Activated CD8-positive, alpha-beta T cell treated with anti-CD3 and anti-CD28 coated beads for 36 hours (primary cell): ENCODE measurements around the gene MYBPC1. TPM values are rescaled to one million over a fixed set of nuclear protein-coding genes. Genes with fewer than 3 reads are reported as not detected.
"Not testable (repeated sequence)": the region's sequence is repeated elsewhere in the genome, so short reads cannot be mapped to it uniquely, and the experiment has no call there.

Experiments used
- ATAC-seq: fragments of 200-7000 bp; cut with Tn5 transposase; one replicate; pipeline ENCODE4 v1.10.0; 2021; ENCODE audit warnings: mild to moderate bottlenecking, moderate library complexity
- CTCF ChIA-PET: fragments of 350-600 bp; sonication (Branson Sonifier 250); formaldehyde crosslinking; loops from one replicate; lab custom pipeline; 2021; ENCODE audit warnings: antibody characterized with exemption; lab: Charles Lee
- POLR2A ChIA-PET: fragments of 350-600 bp; sonication (Branson Sonifier 250); formaldehyde crosslinking; loops from one replicate; lab custom pipeline; 2021; ENCODE audit warnings: antibody characterized with exemption; lab: Charles Lee
- DNase-seq: peaks from one replicate; pipeline ENCODE4 v3.0.0-alpha.2; 2020
- H3K27ac Mint-ChIP-seq: one replicate; pipeline ENCODE4 v1.8.0; 2021; ENCODE audit warnings: mild to moderate bottlenecking, mixed read lengths
- H3K27me3 Mint-ChIP-seq: one replicate; pipeline ENCODE4 v1.8.0; 2021; ENCODE audit warnings: mixed read lengths
- H3K36me3 Mint-ChIP-seq: one replicate; pipeline ENCODE4 v1.8.0; 2021; ENCODE audit warnings: low read depth, mixed read lengths
- H3K4me1 Mint-ChIP-seq: one replicate; pipeline ENCODE4 v1.8.0; 2021; ENCODE audit warnings: low read depth, mixed read lengths
- H3K4me3 Mint-ChIP-seq: one replicate; pipeline ENCODE4 v1.8.0; 2021; ENCODE audit warnings: mild to moderate bottlenecking, moderate library complexity, mixed read lengths
- H3K9me3 Mint-ChIP-seq: one replicate; pipeline ENCODE4 v1.8.0; 2021; ENCODE audit warnings: mixed read lengths
- intact Hi-C: fragments of 100-400 bp; cut with micrococcal nuclease; formaldehyde crosslinking; loops from one replicate; pipeline ENCODE4 v1.10.0; 2022
- total RNA-seq, 2 experiments: library from RNA; stranded (reverse); gene quantifications; one replicate each; pipeline ENCODE4 v1.2.3, GENCODE V29; 2021
- TF ChIP-seq, protein P1 (sequence below): fragments of 200-600 bp; IDR thresholded peaks from one replicate; pipeline ENCODE4 v1.8.0; 2022; ENCODE audit warnings: antibody characterized with exemption, mild to moderate bottlenecking

Gene MYBPC1
- total RNA-seq, 2 experiments from 2014 or later: not detected

- TF ChIP-seq, protein P1, sequence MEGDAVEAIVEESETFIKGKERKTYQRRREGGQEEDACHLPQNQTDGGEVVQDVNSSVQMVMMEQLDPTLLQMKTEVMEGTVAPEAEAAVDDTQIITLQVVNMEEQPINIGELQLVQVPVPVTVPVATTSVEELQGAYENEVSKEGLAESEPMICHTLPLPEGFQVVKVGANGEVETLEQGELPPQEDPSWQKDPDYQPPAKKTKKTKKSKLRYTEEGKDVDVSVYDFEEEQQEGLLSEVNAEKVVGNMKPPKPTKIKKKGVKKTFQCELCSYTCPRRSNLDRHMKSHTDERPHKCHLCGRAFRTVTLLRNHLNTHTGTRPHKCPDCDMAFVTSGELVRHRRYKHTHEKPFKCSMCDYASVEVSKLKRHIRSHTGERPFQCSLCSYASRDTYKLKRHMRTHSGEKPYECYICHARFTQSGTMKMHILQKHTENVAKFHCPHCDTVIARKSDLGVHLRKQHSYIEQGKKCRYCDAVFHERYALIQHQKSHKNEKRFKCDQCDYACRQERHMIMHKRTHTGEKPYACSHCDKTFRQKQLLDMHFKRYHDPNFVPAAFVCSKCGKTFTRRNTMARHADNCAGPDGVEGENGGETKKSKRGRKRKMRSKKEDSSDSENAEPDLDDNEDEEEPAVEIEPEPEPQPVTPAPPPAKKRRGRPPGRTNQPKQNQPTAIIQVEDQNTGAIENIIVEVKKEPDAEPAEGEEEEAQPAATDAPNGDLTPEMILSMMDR: no peak
- Mint-ChIP-seq H3K27ac (no peak overlapping the region), H3K9me3 (no peaks in the 10 kb centered on the region), H3K4me3 (no peak overlapping the region), H3K36me3 (peaks cover 1% of the 10 kb centered on the region), H3K27me3 (no peaks in the 10 kb centered on the region), H3K4me1 (peaks cover 7% of the 10 kb centered on the region)
- no peak for DNase-seq
- no peak for ATAC-seq
- POLR2A ChIA-PET: no interaction called here
- CTCF ChIA-PET: interaction anchor here (1.4 kb wide), 1 partner anchor 37 kb away, joined by 4 read pairs; no protein-coding TSS in a partner anchor
- intact Hi-C loops: no loop called here
Measured at GRCh38 chr12:101722392-101722791, 127.6 kb downstream of the MYBPC1 start.

GRCh38 chr12:101727098-101727497 is 132.3 kb downstream of the MYBPC1 start:
- TF ChIP-seq, protein P1: no peak
- POLR2A ChIA-PET: no interaction called here
- no peak for ATAC-seq
- peaks cover 5% of the 10 kb centered on the region for H3K4me1 Mint-ChIP-seq
- no peaks in the 10 kb centered on the region for H3K27me3 Mint-ChIP-seq
- no peak overlapping the region for H3K4me3 Mint-ChIP-seq
- no peak for DNase-seq
- H3K9me3 Mint-ChIP-seq: no peaks in the 10 kb centered on the region
- H3K27ac Mint-ChIP-seq: no peak overlapping the region
- H3K36me3 Mint-ChIP-seq: peaks cover 5% of the 10 kb centered on the region
- CTCF ChIA-PET: no interaction called here
- intact Hi-C loops: no loop called here

DNA sequence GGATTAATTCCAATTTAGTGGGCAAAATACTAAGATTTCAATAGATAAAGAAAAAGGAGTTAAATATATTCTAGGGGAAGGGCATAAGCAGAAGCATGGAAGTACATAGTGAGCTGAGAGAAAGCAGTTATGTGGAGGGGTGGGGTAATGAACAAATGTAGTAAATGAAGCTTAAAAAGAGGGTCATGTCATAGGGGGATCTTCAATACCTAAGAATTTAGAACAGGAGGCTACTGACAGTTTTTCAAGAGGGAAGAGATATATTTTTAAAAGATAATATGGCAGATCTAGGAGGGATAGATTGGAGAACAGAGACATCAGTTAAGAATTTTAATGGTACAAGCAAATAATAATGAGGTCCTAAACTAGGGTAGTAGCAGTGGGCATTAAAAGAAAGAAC is 135.1 kb downstream of the MYBPC1 start:
- ATAC-seq (no peak), DNase-seq (no peak)
- Mint-ChIP-seq H3K9me3 (no peaks in the 10 kb centered on the region), H3K27me3 (no peaks in the 10 kb centered on the region), H3K4me3 (no peak overlapping the region), H3K27ac (no peak overlapping the region), H3K4me1 (peaks cover 5% of the 10 kb centered on the region), H3K36me3 (peaks cover 15% of the 10 kb centered on the region)
- ChIA-PET CTCF (interaction anchor here (1.1 kb wide), 1 partner anchor 15 kb away, joined by 3 read pairs; no protein-coding TSS in a partner anchor), POLR2A (no interaction called here)
- TF ChIP-seq, protein P1: no peak
- intact Hi-C loops: no loop called here

GRCh38 chr12:101732318-101732717 is 137.5 kb downstream of the MYBPC1 start:
- Mint-ChIP-seq H3K27ac (no peak overlapping the region), H3K4me1 (no peaks in the 10 kb centered on the region), H3K4me3 (no peak overlapping the region), H3K9me3 (no peaks in the 10 kb centered on the region), H3K27me3 (no peaks in the 10 kb centered on the region), H3K36me3 (peaks cover 14% of the 10 kb centered on the region)
- ChIA-PET POLR2A (no interaction called here), CTCF (no interaction called here)
- DNase-seq: no peak
- TF ChIP-seq, protein P1: no peak
- no peak for ATAC-seq
- intact Hi-C loops: no loop called here

- Mint-ChIP-seq H3K9me3 (no peaks in the 10 kb centered on the region), H3K27me3 (no peaks in the 10 kb centered on the region), H3K36me3 (peaks cover 14% of the 10 kb centered on the region), H3K4me3 (no peak overlapping the region), H3K4me1 (no peaks in the 10 kb centered on the region), H3K27ac (no peak overlapping the region)
- ChIA-PET POLR2A (no interaction called here), CTCF (interaction anchor here (1.1 kb wide), 1 partner anchor 40 kb away, joined by 5 read pairs; no protein-coding TSS in a partner anchor)
- TF ChIP-seq, protein P1: no peak
- no peak for ATAC-seq
- intact Hi-C loops: no loop called here
- no peak for DNase-seq
Measured at GRCh38 chr12:101733166-101733565, 138.4 kb downstream of the MYBPC1 start.

- H3K27me3 Mint-ChIP-seq, H3K9me3 Mint-ChIP-seq, ATAC-seq, CTCF ChIA-PET, H3K4me1 Mint-ChIP-seq, H3K27ac Mint-ChIP-seq, H3K4me3 Mint-ChIP-seq, DNase-seq, intact Hi-C loops, POLR2A ChIA-PET: not testable (repeated sequence)
- peaks cover 14% of the 10 kb centered on the region for H3K36me3 Mint-ChIP-seq
Measured at GRCh38 chr12:101734482-101734881, 139.7 kb downstream of the MYBPC1 start.
